GM12801 (cell line): ENCODE results near the gene ZNF148.

ENCODE experiments used
- TF ChIP-seq, protein P1 (sequence below): IDR thresholded peaks from one replicate; pipeline ENCODE4 v1.5.1; 2011; ENCODE audit warnings: control low read depth; ENCODE audit not compliant: insufficient read length; ENCODE audit errors: extremely low read depth

Gene ZNF148

DNA sequence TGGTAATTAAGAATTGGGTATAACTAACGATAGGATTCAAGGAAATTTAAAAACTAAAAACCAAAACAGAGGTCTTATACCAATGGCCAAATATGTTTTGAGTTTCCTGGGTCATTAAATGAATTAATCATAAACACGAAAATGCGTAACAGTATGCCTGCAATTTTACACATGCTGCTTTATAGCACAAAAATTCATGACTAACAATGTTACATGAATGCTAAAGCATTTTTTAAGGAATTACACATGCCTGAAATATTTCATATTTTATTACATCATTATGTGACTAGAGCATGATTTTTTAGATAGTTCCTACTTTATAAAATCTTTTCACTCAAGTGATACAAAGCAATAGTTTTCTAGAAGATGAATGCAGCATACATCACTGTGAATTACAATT, 74.7 kb downstream of the ZNF148 start:
- TF ChIP-seq, protein P1, sequence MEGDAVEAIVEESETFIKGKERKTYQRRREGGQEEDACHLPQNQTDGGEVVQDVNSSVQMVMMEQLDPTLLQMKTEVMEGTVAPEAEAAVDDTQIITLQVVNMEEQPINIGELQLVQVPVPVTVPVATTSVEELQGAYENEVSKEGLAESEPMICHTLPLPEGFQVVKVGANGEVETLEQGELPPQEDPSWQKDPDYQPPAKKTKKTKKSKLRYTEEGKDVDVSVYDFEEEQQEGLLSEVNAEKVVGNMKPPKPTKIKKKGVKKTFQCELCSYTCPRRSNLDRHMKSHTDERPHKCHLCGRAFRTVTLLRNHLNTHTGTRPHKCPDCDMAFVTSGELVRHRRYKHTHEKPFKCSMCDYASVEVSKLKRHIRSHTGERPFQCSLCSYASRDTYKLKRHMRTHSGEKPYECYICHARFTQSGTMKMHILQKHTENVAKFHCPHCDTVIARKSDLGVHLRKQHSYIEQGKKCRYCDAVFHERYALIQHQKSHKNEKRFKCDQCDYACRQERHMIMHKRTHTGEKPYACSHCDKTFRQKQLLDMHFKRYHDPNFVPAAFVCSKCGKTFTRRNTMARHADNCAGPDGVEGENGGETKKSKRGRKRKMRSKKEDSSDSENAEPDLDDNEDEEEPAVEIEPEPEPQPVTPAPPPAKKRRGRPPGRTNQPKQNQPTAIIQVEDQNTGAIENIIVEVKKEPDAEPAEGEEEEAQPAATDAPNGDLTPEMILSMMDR: no peak

DNA sequence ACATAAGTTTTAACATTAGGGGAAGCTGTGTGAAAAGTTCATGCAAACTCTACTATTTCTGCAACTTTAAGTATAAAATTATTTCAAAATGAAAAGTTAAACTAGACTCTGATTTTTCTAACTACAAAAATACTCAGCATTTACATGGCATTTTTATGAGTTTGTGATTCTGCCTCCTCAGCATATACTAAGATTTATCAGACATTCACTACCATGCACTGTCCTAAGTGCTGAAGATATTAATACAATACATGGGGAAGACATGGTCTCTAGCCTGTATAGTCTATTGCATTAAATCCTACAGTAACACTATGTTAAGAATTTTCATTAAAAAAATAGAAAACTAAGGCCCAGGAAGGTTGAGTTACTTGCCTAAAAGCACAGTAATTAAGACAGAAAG, 80.7 kb downstream of the ZNF148 start:
- TF ChIP-seq, protein P1: no peak

DNA sequence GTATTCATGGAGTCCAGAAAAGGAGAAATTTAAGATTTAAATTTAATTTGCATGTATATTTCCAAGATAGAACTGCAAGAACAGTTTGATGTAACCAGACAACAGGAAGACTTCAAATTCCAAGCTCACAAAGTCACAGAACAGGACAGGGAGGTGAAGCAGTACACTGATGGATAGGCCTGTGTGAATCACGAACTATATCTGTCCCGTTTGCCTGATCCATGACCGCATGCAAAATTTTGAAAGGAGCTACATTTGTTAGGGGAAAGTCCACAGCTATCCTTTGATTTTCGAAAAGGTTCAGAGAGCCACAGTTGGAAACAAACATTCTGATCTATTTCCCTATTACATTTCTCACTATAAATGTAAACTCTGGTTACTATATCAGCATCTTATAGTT, 83.1 kb downstream of the ZNF148 start:
- TF ChIP-seq, protein P1: no peak

DNA sequence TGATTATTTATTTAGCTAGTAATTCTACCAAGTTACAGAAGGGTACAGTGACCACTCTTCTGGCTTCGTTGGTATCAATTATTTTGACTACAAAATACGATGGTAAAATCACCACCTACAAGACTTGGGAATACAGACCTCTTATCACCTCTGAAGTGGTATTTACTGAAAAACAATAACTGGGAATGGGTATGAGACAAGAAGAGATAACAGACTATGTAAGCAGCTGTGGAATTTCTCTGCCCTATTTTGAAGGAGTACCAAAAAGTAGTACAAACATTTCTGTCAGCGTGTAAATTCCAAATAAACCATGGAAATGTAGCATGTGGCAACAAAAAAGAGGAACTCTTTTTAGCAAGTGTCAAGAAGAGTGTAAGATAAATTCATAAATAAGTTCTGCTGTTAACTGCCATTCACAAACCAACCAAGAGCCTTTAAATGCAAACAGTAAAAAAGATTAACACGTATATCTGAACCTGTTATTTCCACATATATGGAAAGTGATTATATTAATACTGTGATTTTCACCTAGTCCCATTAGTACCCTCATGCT, 85.6 kb downstream of the ZNF148 start:
- TF ChIP-seq, protein P1: no peak

DNA sequence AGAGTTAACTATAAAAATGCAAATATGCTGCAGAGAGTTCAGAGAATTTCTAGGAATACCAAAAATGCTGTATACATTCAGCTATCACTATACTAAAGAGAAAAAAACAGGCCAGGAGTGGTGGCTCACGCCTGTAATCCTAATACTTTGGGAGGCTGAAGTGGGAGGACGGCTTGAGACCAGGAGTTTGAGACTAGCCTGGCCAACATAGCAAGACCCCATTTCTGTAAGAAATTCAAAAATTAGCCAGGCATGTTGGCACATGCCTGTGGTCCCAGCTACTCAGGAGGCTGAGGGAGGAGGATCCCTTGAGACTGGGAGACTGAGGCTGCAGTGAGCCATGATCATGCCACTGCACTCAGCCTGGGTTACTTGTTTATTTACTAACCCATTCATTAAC, 87.9 kb downstream of the ZNF148 start:
- TF ChIP-seq, protein P1: no peak

DNA sequence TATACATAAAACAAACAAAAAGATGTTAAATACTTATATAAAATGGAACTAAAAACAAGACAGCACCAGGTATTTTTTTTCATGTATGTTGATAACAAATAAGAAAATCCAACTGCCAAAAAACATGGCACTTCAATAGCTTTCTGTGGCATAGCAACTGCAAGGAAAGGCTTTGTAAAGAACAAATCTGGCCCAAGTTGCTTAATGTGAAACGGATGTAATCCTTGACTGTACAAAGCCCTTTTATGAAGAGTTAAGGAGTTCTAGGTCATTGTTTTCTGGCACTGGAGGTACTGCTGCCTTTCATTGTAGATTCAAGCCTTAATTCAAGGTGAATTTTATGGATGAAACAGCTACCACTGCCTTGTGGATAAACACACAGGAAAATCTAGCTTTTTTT, 93.7 kb downstream of the ZNF148 start:
- TF ChIP-seq, protein P1: no peak

DNA sequence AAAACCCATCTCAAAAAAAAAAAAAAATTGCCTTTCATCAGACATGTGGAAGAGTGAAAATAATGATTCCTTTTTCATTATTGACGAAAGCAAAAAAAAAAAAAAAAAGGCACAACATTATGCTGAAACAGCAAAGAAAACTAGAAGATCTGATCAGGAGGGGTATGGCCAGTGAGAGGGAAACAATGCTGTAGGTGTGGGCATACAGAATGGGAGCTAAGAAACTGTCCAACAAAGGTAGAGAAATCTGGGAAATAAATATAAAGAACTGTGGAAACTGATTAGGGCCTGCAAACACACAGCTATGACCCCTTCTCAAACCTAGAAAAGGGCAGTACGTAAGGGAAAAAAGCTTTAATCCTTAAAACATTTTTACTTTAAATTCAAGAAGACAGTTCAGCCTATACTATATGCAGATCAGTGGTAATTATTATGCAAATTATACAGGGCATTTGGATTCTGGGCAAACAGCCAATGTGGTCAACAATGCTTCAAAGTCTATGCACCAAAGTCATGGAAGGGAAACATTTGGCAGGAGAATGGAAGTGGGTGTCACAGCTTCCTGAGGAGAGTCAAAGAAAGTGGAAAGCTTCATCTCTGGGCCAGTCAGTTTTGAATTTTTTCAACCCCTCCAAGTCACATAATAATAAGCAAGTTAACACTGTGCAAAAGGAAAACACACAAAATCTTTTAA, 94.3 kb downstream of the ZNF148 start:
- TF ChIP-seq, protein P1: no peak
